Measurements from ENCODE around the gene CALML4.

CALML4 gene

GRCh38 chr15:68148039-68148438, 57.1 kb downstream of the CALML4 start:
- CTCF ChIA-PET: no interaction called here
- POLR2A ChIA-PET: no interaction called here
- TF ChIP-seq PKNOX1 (IDR thresholded peaks at IDR 0.05) (no peak), ZNF384 (IDR thresholded peaks at IDR 0.05) (no peak), SP1 (IDR thresholded peaks at IDR 0.05) (no peak), HDGF (IDR thresholded peaks at IDR 0.05; ENCODE audit: borderline replicate concordance) (no peak)

GRCh38 chr15:68145706-68146105, 59.4 kb downstream of the CALML4 start:
- no peak for DNase-seq (ENCODE audit: extremely low spot score)
- CTCF ChIA-PET: no interaction called here
- TF ChIP-seq ELF4 (IDR thresholded peaks at IDR 0.05): no peak
- no peak for TF ChIP-seq TARDBP (IDR thresholded peaks at IDR 0.05)
- no peak for TF ChIP-seq CTBP1 (IDR thresholded peaks at IDR 0.05; ENCODE audit: borderline replicate concordance)
- TF ChIP-seq L3MBTL2 (conservative IDR thresholded peaks at IDR 0.05): no peak
- no peak for TF ChIP-seq FOXK2 (IDR thresholded peaks at IDR 0.05)
- TF ChIP-seq BHLHE40 (IDR thresholded peaks at IDR 0.05; ENCODE audit: borderline replicate concordance): no peak
- no peak for TF ChIP-seq PKNOX1 (IDR thresholded peaks at IDR 0.05)
- TF ChIP-seq SUZ12 (IDR thresholded peaks at IDR 0.05): no peak
- POLR2A ChIA-PET: no interaction called here

More at GRCh38 chr15:68148039-68148438, 57.1 kb downstream of the CALML4 start:
- no peak for DNase-seq (ENCODE audit: extremely low spot score)

GRCh38 chr15:68143785-68144184, 61.3 kb downstream of the CALML4 start:
- no peak for DNase-seq (ENCODE audit: extremely low spot score)
- POLR2A ChIA-PET: no interaction called here
- CTCF ChIA-PET: no interaction called here
- no peak for TF ChIP-seq ARNT (IDR thresholded peaks at IDR 0.05)
- no peak for TF ChIP-seq BHLHE40 (IDR thresholded peaks at IDR 0.05; ENCODE audit: borderline replicate concordance)
- TF ChIP-seq FOXA1 (IDR thresholded peaks at IDR 0.05): no peak
- TF ChIP-seq L3MBTL2 (conservative IDR thresholded peaks at IDR 0.05): no peak
- TF ChIP-seq TARDBP (IDR thresholded peaks at IDR 0.05): no peak

- ChIA-PET CTCF (no interaction called here), POLR2A (no interaction called here)
- TF ChIP-seq ZNF384 (IDR thresholded peaks at IDR 0.05) (no peak), BHLHE40 (IDR thresholded peaks at IDR 0.05; ENCODE audit: borderline replicate concordance) (no peak), ELF4 (IDR thresholded peaks at IDR 0.05) (no peak), FOXA1 (IDR thresholded peaks at IDR 0.05) (no peak), SP1 (IDR thresholded peaks at IDR 0.05) (no peak), HDGF (IDR thresholded peaks at IDR 0.05; ENCODE audit: borderline replicate concordance) (no peak), L3MBTL2 (conservative IDR thresholded peaks at IDR 0.05) (no peak), SUZ12 (IDR thresholded peaks at IDR 0.05) (no peak), TARDBP (IDR thresholded peaks at IDR 0.05) (no peak), PKNOX1 (IDR thresholded peaks at IDR 0.05) (no peak), ARNT (IDR thresholded peaks at IDR 0.05) (no peak), FOXK2 (IDR thresholded peaks at IDR 0.05) (no peak), LEF1 (IDR thresholded peaks at IDR 0.05; ENCODE audit: borderline replicate concordance) (no peak), CTBP1 (IDR thresholded peaks at IDR 0.05; ENCODE audit: borderline replicate concordance) (no peak), FOXM1 (IDR thresholded peaks at IDR 0.05; ENCODE audit: borderline replicate concordance) (no peak), NFRKB (IDR thresholded peaks at IDR 0.05) (no peak)
- DNase-seq (ENCODE audit: extremely low spot score): no peak
Measured at GRCh38 chr15:68143129-68143528, 62.0 kb downstream of the CALML4 start.

All from HEK293T (cell line).